GM19043 (cell line): ENCODE measurements around the gene SMC4.

ENCODE experiments used
- ATAC-seq: cut with Tn5 transposase; IDR thresholded peaks from one replicate; pipeline ENCODE4 v1.9.1; 2021; ENCODE audit warnings: low read depth; ENCODE audit not compliant: unreplicated experiment

The SMC4 gene

GRCh38 chr3:160473221-160473620 lies 73.8 kb downstream of the SMC4 start:
- no peak for ATAC-seq

- ATAC-seq, result no peak
Observed at GRCh38 chr3:160473978-160474377, 74.5 kb downstream of the SMC4 start.

- no peak for ATAC-seq
Observed at GRCh38 chr3:160474416-160474838, 75.0 kb downstream of the SMC4 start.

- ATAC-seq, result no peak
Observed at GRCh38 chr3:160475153-160475552, 75.7 kb downstream of the SMC4 start.

- no peak for ATAC-seq
Observed at GRCh38 chr3:160475884-160476283, 76.4 kb downstream of the SMC4 start.

- ATAC-seq, result no peak
Observed at GRCh38 chr3:160477750-160478149, 78.3 kb downstream of the SMC4 start.

- ATAC-seq, result no peak
Observed at GRCh38 chr3:160478338-160478737, 78.9 kb downstream of the SMC4 start.

- no peak for ATAC-seq
Observed at GRCh38 chr3:160479376-160479775, 79.9 kb downstream of the SMC4 start.

GRCh38 chr3:160480931-160481330 lies 81.5 kb downstream of the SMC4 start:
- no peak for ATAC-seq

GRCh38 chr3:160481856-160482255 lies 82.4 kb downstream of the SMC4 start:
- no peak for ATAC-seq

- no peak for ATAC-seq
Observed at GRCh38 chr3:160482796-160483195, 83.3 kb downstream of the SMC4 start.
